ENCODE results near the gene ZFAND2B.

Gene ZFAND2B

DNA sequence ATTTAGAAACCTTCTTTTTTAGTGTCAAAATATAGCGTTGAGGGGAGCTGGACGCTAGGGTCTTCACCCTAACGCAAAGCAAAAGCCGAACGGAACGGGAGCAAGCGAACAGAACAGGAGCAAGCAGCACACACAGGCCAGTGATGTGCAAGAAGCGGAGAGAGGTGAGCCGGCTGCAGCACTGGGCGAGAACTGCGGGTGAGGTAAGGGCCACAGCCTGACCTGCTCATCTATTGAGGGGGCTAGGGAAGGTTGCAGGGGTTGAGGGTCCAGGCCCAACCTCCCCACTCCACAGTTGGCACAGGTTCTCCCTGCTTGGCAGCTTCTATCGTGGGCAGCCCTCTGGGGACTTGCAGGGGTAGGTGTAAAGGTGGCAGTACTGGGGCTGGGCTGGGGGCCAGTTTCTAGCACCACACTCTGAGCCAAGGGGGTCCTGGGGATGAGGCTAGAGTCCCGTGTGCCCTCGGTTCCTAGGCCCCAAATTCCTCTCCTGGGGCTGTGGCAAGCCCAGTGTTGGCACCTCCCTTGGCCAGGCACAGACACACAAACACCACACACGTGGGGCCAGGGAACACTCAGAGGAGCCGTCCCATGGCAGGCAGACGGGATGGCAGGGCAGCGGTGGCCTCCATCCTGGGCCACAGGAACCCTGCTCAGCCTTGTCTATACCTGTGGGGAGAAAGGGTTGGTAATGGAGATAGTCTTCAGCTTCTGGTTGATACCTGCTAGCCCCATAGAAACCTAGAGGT lies 13.4 kb downstream of the ZFAND2B start:
- DNase-seq (ENCODE audit: insufficient read length, low spot score) (no peak), FAIRE-seq (no peak)

DNA sequence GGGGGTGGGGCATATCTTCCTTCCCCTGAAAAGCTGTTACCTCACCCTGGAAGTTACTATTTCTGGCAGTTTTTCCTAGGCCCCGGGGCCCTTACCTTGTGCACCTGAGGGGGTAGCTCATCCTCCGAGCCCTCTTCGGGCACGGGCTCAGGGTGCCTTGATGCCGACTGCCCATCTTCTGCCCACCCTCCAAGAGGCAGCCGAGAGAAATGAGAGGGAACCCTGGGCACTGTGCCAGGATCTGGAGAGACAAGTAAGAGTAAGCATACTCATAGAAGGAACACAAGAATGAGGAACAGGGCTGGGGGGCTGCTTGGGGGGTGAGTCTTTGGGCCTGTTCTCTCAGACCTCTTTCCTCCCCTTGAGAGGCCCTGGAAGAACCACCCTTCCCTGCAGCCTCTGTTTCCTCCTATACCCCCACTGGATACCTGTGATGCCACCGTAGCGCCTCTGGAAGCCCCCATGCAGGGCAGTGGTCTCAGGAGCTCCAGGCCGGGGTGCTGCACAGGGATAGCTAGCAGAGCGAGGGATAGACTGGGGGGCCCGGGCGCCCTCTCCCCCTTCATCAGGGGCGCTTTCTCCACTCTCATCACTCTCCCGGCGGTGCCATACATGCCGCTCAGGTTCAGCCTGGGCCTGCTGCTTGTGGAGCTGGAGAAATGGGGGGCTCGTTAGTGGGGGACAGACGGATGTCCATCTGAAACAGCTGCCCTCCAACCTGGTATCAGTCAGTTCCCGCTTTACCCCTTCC lies 14.2 kb downstream of the ZFAND2B start:
- DNase-seq (ENCODE audit: insufficient read length, low spot score): no peak
- no peak for FAIRE-seq

DNA sequence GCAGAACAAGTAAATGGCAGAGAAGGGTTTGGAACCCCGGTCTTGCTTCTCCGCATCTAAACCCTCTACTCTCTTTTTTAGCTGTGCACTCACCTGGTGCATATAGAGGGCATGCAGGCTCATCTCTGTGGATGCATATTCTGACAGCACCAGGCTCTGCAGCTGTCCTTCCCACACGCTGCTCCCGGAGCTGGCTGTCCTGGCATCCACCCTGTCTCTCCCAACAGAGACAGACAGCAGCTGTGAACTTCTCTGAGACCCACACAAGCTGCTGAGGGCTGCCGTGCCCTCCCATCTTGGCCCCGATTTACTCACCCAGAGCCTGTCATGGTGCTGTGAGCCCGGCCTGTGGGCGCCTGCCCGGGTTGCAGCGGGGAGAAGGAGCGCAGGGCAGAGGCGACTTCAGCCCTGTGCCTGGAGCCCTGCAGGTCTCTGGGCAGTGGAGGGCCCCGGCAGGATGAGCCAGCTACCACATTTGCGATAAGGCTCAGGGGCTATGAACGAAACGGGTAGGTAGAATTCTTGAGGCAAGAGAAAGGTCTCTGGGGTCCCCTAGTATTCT lies 15.5 kb downstream of the ZFAND2B start:
- FAIRE-seq (no peak), DNase-seq (ENCODE audit: insufficient read length, low spot score) (no peak)

DNA sequence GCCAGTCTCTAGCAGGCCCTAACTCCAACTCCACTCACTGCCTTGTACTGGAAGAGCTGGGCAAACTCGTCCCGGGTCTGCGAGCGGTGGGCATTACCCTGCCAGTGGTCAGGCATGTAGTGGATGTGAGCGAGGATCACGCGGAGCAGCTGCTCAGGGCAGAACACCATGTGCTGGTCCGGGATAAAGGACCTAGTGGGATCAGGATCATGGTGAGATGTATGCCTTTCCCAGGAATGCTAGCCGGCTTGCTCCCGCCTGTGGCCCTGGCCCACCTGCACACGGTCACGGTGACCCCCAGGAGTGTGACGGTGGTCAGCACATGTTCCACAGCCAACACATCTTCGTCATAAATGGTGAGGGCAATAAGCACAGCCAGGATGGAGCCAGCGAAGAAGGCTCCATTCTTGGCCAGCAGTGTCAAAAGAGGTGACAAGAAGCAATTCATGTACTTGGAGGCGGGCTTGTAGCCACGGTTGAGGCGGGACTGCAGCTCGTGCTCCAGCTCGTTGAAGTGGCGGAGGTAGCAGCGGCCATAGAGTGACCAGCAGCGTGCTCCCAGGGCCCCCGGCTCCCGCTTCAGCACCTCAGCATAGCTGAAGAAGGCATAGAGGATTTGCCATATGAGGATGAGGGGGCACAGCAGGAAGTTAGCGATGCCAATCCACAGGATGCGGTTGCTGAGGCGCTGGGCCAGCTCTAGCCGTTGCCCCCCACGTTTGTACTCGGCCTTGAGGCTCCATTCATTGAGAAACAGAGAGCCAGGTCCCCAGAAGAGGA lies 17.4 kb downstream of the ZFAND2B start:
- DNase-seq (ENCODE audit: insufficient read length, low spot score) (no peak), FAIRE-seq (no peak)

DNA sequence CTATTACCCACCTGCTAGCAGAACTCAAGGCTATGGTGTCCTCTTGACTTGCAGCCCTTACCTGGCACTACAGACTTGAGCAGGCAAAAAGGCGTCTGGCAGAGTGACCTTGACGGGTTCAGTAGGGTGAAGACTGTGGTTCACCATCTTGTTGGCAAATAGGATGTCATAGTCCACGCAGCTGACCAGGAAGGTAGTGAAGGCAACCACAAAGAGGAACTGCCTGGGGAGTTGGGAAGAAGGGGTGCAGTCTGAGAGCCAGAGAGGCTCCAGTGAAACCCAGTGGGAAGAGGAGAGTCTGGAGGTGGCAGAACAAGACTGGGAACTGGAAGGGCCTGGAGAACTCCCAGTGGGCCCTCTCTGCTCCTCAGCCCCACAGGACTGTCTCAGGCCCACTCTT lies 18.8 kb downstream of the ZFAND2B start:
- no peak for FAIRE-seq

GRCh38 chr2:219228041-219228910 lies 21.7 kb downstream of the ZFAND2B start:
- DNase-seq (ENCODE audit: insufficient read length, low spot score) (no peak), FAIRE-seq (no peak)

More for the DNA sequence above, 18.8 kb downstream of the ZFAND2B start:
- no peak for DNase-seq (ENCODE audit: insufficient read length, low spot score)

GRCh38 chr2:219228911-219229304 lies 22.3 kb downstream of the ZFAND2B start:
- DNase-seq (ENCODE audit: insufficient read length, low spot score): no peak
- no peak for FAIRE-seq

DNA sequence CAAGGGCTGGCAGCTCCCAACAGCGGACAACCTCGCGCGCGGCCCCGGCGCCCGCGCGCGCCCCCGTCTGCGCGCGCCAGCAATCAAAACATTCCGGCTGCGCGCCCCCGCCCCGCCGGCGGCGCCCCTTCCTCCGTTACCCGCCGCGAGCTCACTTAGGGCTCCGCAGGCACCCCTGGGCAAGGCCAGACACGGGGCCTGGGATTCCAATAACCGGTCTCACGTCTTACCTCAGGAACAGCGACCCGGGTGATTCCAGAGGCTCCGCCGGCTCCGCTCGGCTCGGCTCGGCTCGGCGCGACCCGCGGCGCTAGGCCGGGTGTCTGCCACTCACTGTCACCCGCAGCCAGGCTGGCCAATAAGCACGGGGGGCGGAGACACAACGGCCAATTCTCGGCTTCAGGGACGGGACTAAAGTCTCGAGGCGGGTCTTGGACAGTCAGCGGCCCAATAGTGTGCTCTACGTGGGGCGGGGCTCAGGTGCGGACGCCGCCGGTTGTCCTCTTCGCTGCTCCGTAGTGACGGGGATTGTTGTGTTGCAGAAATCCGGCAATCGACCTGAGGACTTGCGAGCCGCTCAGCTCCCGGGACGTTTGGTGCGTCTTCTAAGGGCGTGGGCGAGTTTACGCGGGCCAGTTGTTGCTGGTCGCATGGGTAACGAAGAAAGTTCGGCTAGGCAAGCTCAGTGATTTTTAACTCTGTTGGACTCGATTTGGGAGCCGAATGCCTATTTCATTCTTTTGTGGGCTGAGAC lies 22.9 kb downstream of the ZFAND2B start, which contains the start of the genes ANKZF1 and ATG9A:
Gene ANKZF1, plus strand, starts transcription at position 502 of the 754 bp plus-strand sequence. CDS start 452 bp downstream, outside the sequence.
Gene ATG9A, minus strand, starts transcription at position 332 of the 754 bp plus-strand sequence. CDS start 1,612 bp downstream, outside the sequence.
- FAIRE-seq (peak; percentile 99), DNase-seq (ENCODE audit: insufficient read length, low spot score) (peak; percentile 99)

- DNase-seq (ENCODE audit: insufficient read length, low spot score): no peak
- FAIRE-seq: peak; percentile 74
These were observed 23.5 kb downstream of the ZFAND2B start for GRCh38 chr2:219230059-219230540.

GRCh38 chr2:219234331-219234730 lies 27.7 kb downstream of the ZFAND2B start:
- no peak for FAIRE-seq
- DNase-seq (ENCODE audit: insufficient read length, low spot score): no peak

GRCh38 chr2:219243291-219243761 lies 36.7 kb downstream of the ZFAND2B start:
- DNase-seq (ENCODE audit: insufficient read length, low spot score) (no peak), FAIRE-seq (no peak)

DNA sequence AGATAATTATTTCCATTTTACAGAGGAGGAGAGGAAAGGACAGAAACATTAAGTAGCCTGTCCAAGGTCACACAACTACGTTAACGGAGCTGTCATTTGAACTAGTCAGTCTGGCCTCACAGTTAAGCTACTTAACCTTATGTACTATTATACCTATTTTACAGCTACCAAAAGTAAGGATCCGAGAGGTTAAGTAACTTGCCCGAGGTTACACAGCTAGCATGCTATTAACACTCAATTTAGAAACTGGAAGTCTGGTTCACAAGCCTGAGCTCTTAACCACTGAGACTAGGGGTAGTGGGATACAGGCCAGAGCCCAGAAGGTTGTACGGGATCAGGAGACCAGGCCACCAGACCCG lies 38.2 kb downstream of the ZFAND2B start:
- no peak for DNase-seq (ENCODE audit: insufficient read length, low spot score)
- peak; percentile 71 for FAIRE-seq

- DNase-seq (ENCODE audit: insufficient read length, low spot score): peak; percentile 89
- peak; percentile 89 for FAIRE-seq
These were observed 38.7 kb downstream of the ZFAND2B start, which contains the start of the genes GLB1L and STK16 for GRCh38 chr2:219245148-219245898. TSS of gene GLB1L (minus strand) at chr2:219245444. CDS start at chr2:219243573, 1,871 bp downstream. TSS of gene STK16 (plus strand) at chr2:219245479. CDS start at chr2:219246000, 521 bp downstream.

GRCh38 chr2:219245899-219246230 lies 39.3 kb downstream of the ZFAND2B start:
- FAIRE-seq: peak; percentile 48
- no peak for DNase-seq (ENCODE audit: insufficient read length, low spot score)

GRCh38 chr2:219246559-219246958 lies 40.0 kb downstream of the ZFAND2B start:
- DNase-seq (ENCODE audit: insufficient read length, low spot score) (no peak), FAIRE-seq (no peak)

DNA sequence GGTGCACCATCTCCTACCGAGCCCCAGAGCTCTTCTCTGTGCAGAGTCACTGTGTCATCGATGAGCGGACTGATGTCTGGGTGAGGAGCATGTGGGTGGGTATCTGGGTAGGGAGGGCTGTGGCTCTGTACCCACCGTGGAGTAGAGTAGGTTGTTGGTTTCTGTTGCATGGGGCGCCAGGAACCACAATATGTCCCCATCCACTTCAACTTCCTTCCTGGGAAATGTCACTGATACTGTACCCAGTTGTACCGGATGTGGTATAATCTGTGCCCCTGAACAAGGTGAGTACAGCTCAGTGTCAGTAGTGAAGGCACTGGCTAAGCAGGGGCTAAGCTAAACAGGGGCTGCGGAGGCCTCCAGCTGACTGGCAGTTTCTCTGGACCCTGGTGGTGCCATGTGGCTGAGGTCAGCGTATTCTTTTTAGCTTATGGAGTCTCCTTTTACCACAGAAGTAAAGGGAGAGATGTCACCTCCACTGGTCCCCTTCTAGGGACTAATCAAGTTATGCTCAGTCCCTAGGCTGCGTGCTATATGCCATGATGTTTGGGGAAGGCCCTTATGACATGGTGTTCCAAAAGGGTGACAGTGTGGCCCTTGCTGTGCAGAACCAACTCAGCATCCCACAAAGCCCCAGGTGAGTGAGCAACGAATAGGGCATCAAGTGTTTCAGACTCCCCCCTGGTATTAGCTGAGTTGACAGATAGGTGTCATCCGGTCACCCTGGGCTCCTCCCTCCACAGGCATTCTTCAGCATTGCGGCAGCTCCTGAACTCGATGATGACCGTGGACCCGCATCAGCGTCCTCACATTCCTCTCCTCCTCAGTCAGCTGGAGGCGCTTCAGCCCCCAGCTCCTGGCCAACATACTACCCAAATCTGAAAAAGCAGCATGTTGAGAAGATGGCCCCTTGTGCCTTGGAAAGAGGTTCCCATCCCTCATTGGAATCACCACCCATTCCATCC lies 41.4 kb downstream of the ZFAND2B start:
- DNase-seq (ENCODE audit: insufficient read length, low spot score) (no peak), FAIRE-seq (no peak)

DNA sequence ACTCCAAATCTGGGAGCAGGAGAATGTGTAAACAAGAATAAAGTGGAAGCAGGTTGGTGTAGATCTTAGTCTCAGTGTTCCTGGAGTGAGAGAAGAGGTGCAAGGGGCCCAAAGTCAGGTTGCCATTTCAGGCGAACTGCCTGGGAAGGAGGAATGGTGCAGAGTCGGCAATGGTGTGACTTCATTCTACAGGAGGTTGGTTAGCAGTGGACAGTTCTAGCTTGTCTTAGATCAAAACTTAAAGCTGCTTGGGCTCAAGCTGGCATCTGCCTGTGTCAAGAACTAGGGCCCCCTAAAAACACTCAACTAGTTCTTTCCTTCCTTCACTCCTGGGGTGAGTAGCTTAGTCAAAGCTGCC lies 42.2 kb downstream of the ZFAND2B start:
- FAIRE-seq (peak; percentile 33), DNase-seq (ENCODE audit: insufficient read length, low spot score) (no peak)
